H9 (cell line): ENCODE data around the gene GNAS-AS1. TPM values are rescaled to one million over a fixed set of nuclear protein-coding genes. Genes with fewer than 3 reads are reported as not detected.

Experiments used
- DNase-seq: peaks from one replicate; pipeline ENCODE4 v3.0.0-alpha.2; 2017
- H2AFZ ChIP-seq: one replicate; pipeline ENCODE4 v1.6.1; 2013; ENCODE audit warnings: mild to moderate bottlenecking, low read length, control low read depth, moderate library complexity
- H2AK5ac ChIP-seq: 2 replicates; pipeline ENCODE4 v1.6.1; 2013; ENCODE audit warnings: low read length, control low read depth, mixed read lengths; ENCODE audit not compliant: insufficient read length
- H2BK120ac ChIP-seq: one replicate; pipeline ENCODE4 v1.6.1; 2013; ENCODE audit warnings: low read depth, mild to moderate bottlenecking, low read length, control low read depth, inconsistent platforms; ENCODE audit not compliant: poor library complexity, severe bottlenecking
- H2BK12ac ChIP-seq: 2 replicates; pipeline ENCODE4 v1.6.1; 2013; ENCODE audit warnings: low read length, control low read depth, mixed read lengths, low read depth; ENCODE audit not compliant: insufficient read length
- H2BK15ac ChIP-seq: 2 replicates; pipeline ENCODE4 v1.6.1; 2013; ENCODE audit warnings: low read depth, low read length, control low read depth
- H2BK20ac ChIP-seq: one replicate; pipeline ENCODE4 v1.6.1; 2013; ENCODE audit warnings: low read depth, mild to moderate bottlenecking, low read length, control low read depth, inconsistent platforms; ENCODE audit not compliant: poor library complexity, severe bottlenecking
- H2BK5ac ChIP-seq: 2 replicates; pipeline ENCODE4 v1.6.1; 2013; ENCODE audit warnings: low read length, control low read depth, mixed read lengths; ENCODE audit not compliant: insufficient read length
- H3K14ac ChIP-seq: 2 replicates; pipeline ENCODE4 v1.6.1; 2013; ENCODE audit warnings: low read length, control low read depth; ENCODE audit not compliant: insufficient read depth
- H3K18ac ChIP-seq: 2 replicates; pipeline ENCODE4 v1.6.1; 2013; ENCODE audit warnings: low read depth, mild to moderate bottlenecking, mixed read lengths, low read length, control low read depth; ENCODE audit not compliant: insufficient read length
- H3K23ac ChIP-seq: 2 replicates; pipeline ENCODE4 v1.6.1; 2013; ENCODE audit warnings: low read length, control low read depth, mixed read lengths, low read depth; ENCODE audit not compliant: insufficient read length
- H3K23me2 ChIP-seq: 2 replicates; pipeline ENCODE4 v1.6.1; 2013; ENCODE audit warnings: low read depth, mild to moderate bottlenecking, mixed read lengths, low read length, control low read depth; ENCODE audit not compliant: insufficient read length, poor library complexity, severe bottlenecking
- H3K27ac ChIP-seq: 2 replicates; pipeline ENCODE4 v1.5.1; 2013; ENCODE audit warnings: low read length, control low read depth, mixed read lengths, low read depth; ENCODE audit not compliant: insufficient read length
- H3K27me3 ChIP-seq: 2 replicates; pipeline ENCODE4 v1.6.1; 2013; ENCODE audit warnings: low read length, control low read depth, inconsistent platforms; ENCODE audit not compliant: insufficient read depth
- H3K4ac ChIP-seq: 2 replicates; pipeline ENCODE4 v1.6.1; 2013; ENCODE audit warnings: low read depth, mild to moderate bottlenecking, control low read depth, inconsistent platforms, low read length, moderate library complexity
- H3K4me1 ChIP-seq: 2 replicates; pipeline ENCODE4 v1.6.1; 2013; ENCODE audit warnings: low read length, control low read depth, inconsistent platforms; ENCODE audit not compliant: insufficient read depth
- H3K4me2 ChIP-seq: 2 replicates; pipeline ENCODE4 v1.6.1; 2013; ENCODE audit warnings: low read length, control low read depth, mixed read lengths; ENCODE audit not compliant: insufficient read length, insufficient read depth
- H3K56ac ChIP-seq: 2 replicates; pipeline ENCODE4 v1.6.1; 2013; ENCODE audit warnings: low read depth, mild to moderate bottlenecking, mixed read lengths, low read length, control low read depth; ENCODE audit not compliant: insufficient read length
- H3K79me1 ChIP-seq: 2 replicates; pipeline ENCODE4 v1.6.1; 2013; ENCODE audit warnings: low read depth, mild to moderate bottlenecking, moderate library complexity, low read length, control low read depth, inconsistent platforms; ENCODE audit not compliant: insufficient read depth, poor library complexity, severe bottlenecking
- H3K79me2 ChIP-seq: 2 replicates; pipeline ENCODE4 v1.6.1; 2013; ENCODE audit warnings: low read length, control low read depth, inconsistent platforms; ENCODE audit not compliant: insufficient read depth
- H3K9ac ChIP-seq: 2 replicates; pipeline ENCODE4 v1.6.1; 2013; ENCODE audit warnings: low read length, control low read depth, mixed read lengths; ENCODE audit not compliant: insufficient read length; ENCODE audit errors: extremely low read depth
- H3K9me3 ChIP-seq: one replicate; pipeline ENCODE4 v1.6.1; 2013; ENCODE audit warnings: low read depth, low read length, inconsistent platforms; ENCODE audit not compliant: control insufficient read depth
- H3T11ph ChIP-seq: one replicate; pipeline ENCODE4 v1.6.1; 2013; ENCODE audit warnings: mild to moderate bottlenecking, low read length, control low read depth, inconsistent platforms
- H4K20me1 ChIP-seq: one replicate; pipeline ENCODE4 v1.6.1; 2013; ENCODE audit not compliant: control insufficient read depth, insufficient read length, insufficient read depth
- H4K5ac ChIP-seq: 2 replicates; pipeline ENCODE4 v1.6.1; 2013; ENCODE audit warnings: low read depth, mild to moderate bottlenecking, mixed read lengths, low read length, control low read depth; ENCODE audit not compliant: insufficient read length
- H4K8ac ChIP-seq: replicated peaks from 2 replicates; pipeline ENCODE4 v1.6.1; 2013; ENCODE audit warnings: low read length, control low read depth, mixed read lengths, low read depth; ENCODE audit not compliant: insufficient read length
- H4K91ac ChIP-seq: 2 replicates; pipeline ENCODE4 v1.6.1; 2013; ENCODE audit warnings: low read depth, mild to moderate bottlenecking, moderate library complexity, mixed read lengths, low read length, control low read depth; ENCODE audit not compliant: insufficient read length
- H3K27ac Mint-ChIP-seq, 3 experiments: 2 replicates in 2 of 3; 3 replicates in 1 of 3; pipeline ENCODE4 v1.8.0; 2020 to 2021; ENCODE audit warnings: mixed read lengths in 3 of 3, mild to moderate bottlenecking in 1 of 3, moderate library complexity in 1 of 3
- H3K27me3 Mint-ChIP-seq: 2 replicates; pipeline ENCODE4 v1.8.0; 2021; ENCODE audit warnings: low read depth, mild to moderate bottlenecking, moderate library complexity, mixed read lengths
- H3K36me3 Mint-ChIP-seq, 3 experiments: 2 replicates in 2 of 3; 3 replicates in 1 of 3; pipeline ENCODE4 v1.8.0; 2020 to 2021; ENCODE audit warnings: low read depth in 3 of 3, mixed read lengths in 3 of 3; ENCODE audit not compliant: insufficient read depth in 1 of 3
- H3K4me1 Mint-ChIP-seq, 2 experiments: 2 replicates each; pipeline ENCODE4 v1.8.0; 2020; ENCODE audit warnings: mixed read lengths in 2 of 2
- H3K4me3 Mint-ChIP-seq, 2 experiments: 2 replicates in 1 of 2; 3 replicates in 1 of 2; pipeline ENCODE4 v1.8.0; 2020 to 2021; ENCODE audit warnings: mild to moderate bottlenecking in 2 of 2, mixed read lengths in 2 of 2, moderate library complexity in 1 of 2
- H3K9me3 Mint-ChIP-seq, 2 experiments: 2 replicates in 1 of 2; 3 replicates in 1 of 2; pipeline ENCODE4 v1.8.0; 2020; ENCODE audit warnings: mild to moderate bottlenecking in 2 of 2, mixed read lengths in 2 of 2, moderate library complexity in 1 of 2
- WGBS: extraction: QIAGEN DNeasy Blood & Tissue Kit; methylation state at CpG from one replicate; pipeline ENCODE4 v1.1.7; 2013; ENCODE audit warnings: missing lambda C conversion rate, low lambda C conversion rate, mixed read lengths; ENCODE audit not compliant: insufficient read length; ENCODE audit errors: extremely low coverage; 5-methylcytosine and 5-hydroxymethylcytosine counted together
- total RNA-seq: library from RNA; stranded (reverse); gene quantifications from 2 replicates; pipeline ENCODE4 v1.2.1, GENCODE V29; 2021
- TF ChIP-seq, protein P1 (sequence below): fragments of 200-600 bp; sonication (generic); conservative IDR thresholded peaks from 3 replicates; pipeline ENCODE4 v1.8.0; 2021; ENCODE audit warnings: antibody characterized with exemption, mild to moderate bottlenecking

The GNAS-AS1 gene
- total RNA-seq, 1 experiment from 2014 or later = 11.3 TPM

DNA sequence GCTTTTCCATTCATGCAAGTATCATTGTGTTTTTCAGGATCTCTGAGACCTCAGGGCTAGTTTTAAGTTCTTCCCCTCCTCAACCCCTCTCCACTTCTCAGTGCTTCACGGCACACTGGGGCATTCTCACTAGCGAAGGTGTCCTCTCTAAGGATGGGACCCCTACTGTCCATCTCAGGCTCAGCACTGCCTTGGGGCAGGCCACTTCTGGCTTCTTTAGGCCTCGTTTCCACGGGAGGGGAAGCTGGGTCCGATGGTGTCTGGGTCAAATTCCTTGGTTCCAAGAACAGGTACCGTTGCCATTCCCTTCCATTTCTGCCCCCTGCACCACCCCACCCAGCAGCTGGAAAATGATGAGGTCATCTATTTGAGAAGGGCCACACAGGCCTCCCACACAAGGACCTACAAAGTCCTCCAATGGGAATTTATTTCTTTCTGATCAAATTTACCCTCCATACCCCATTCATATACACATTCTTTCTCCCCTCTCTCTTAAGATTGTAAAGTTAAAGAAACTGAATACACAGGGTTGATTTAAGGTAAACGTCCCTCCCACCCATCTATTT, 19.0 kb upstream of the GNAS-AS1 start:
- H3K18ac ChIP-seq = no peak overlapping the region
- H3K9ac ChIP-seq = no peak overlapping the region
- H3K27me3 ChIP-seq = no peaks in the 10 kb centered on the region
- no peaks in the 10 kb centered on the region for H3K4me1 ChIP-seq
- no peak overlapping the region for H2AK5ac ChIP-seq
- H3K79me1 ChIP-seq = no peaks in the 10 kb centered on the region
- H4K91ac ChIP-seq = no peak overlapping the region
- H3K4me1 Mint-ChIP-seq = peaks cover 19 to 22% of the 10 kb centered on the region in 2 experiments
- no peaks in the 10 kb centered on the region for H3K79me2 ChIP-seq
- no peak overlapping the region for H3K4ac ChIP-seq
- H2BK5ac ChIP-seq = no peak overlapping the region
- H3K9me3 Mint-ChIP-seq = peaks cover 2 to 3% of the 10 kb centered on the region in 2 experiments; a peak in 2 of 5 replicates
- H3K27me3 Mint-ChIP-seq = peaks cover 1% of the 10 kb centered on the region
- no peaks in the 10 kb centered on the region for H4K20me1 ChIP-seq
- WGBS = no CpG with 5 or more reads among the region's 7 CpGs
- no peak overlapping the region for H3T11ph ChIP-seq
- H2BK15ac ChIP-seq = no peak overlapping the region
- no peak overlapping the region for H4K5ac ChIP-seq
- H3K23me2 ChIP-seq = no peaks in the 10 kb centered on the region
- no peak overlapping the region for H2BK12ac ChIP-seq
- H3K4me2 ChIP-seq = no peak overlapping the region
- no peak overlapping the region for H3K56ac ChIP-seq
- no peaks in the 10 kb centered on the region for H3K9me3 ChIP-seq
- no peak overlapping the region for H3K27ac Mint-ChIP-seq
- H2BK20ac ChIP-seq = no peak overlapping the region
- TF ChIP-seq, protein P1, sequence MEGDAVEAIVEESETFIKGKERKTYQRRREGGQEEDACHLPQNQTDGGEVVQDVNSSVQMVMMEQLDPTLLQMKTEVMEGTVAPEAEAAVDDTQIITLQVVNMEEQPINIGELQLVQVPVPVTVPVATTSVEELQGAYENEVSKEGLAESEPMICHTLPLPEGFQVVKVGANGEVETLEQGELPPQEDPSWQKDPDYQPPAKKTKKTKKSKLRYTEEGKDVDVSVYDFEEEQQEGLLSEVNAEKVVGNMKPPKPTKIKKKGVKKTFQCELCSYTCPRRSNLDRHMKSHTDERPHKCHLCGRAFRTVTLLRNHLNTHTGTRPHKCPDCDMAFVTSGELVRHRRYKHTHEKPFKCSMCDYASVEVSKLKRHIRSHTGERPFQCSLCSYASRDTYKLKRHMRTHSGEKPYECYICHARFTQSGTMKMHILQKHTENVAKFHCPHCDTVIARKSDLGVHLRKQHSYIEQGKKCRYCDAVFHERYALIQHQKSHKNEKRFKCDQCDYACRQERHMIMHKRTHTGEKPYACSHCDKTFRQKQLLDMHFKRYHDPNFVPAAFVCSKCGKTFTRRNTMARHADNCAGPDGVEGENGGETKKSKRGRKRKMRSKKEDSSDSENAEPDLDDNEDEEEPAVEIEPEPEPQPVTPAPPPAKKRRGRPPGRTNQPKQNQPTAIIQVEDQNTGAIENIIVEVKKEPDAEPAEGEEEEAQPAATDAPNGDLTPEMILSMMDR = no peak; the same call in 2 of the 3 replicates
- H3K14ac ChIP-seq = no peak overlapping the region
- H2BK120ac ChIP-seq = no peak overlapping the region
- no peak overlapping the region for H3K27ac ChIP-seq
- H4K8ac ChIP-seq = no peak overlapping the region
- no peak for DNase-seq
- H2AFZ ChIP-seq = no peak overlapping the region
- H3K36me3 Mint-ChIP-seq = peaks cover 4 to 7% (median 5%) of the 10 kb centered on the region in 3 experiments; a peak in 5 of 7 replicates
- H3K4me3 Mint-ChIP-seq = no peak overlapping the region
- H3K23ac ChIP-seq = no peak overlapping the region
